ENCODE measurements around the gene RHBDF2.
"Not testable (repeated sequence)": the region's sequence is repeated elsewhere in the genome, so short reads cannot be mapped to it uniquely, and the experiment has no call there.

RHBDF2 gene

DNA sequence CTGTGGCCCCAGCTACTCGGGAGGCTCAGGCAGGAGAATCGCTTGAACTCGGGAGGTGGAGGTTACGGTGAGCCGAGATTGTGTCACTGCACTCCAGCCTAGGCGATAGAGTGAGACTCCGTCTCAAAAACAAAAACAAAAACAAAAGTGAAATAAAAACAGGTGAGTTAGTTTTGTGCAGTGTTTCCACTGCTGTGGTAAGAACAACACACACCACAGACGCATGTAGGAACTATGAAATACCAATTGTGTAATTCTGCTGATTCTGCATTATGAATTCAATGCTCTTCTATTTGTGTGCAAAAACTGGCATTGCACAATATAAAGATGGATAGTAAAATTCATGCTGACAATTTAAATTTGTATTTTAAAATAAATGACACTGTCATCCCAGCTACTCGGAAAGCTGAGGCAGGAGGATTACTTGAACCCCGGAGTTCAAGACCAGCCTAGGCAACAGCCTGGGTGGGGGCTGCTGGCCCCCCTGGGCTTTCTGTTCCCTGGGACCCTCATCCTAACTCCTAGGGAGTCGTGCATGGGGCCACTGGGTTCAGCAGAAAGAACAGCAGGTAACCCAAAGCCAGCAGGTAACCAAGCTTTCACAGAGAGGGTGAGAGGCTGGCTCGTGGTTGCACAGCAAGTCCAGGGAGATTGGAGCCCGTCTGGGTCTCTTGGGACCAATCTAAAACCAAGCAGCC is 10.6 kb upstream of the RHBDF2 start:
- H3K4me2 ChIP-seq (ENCODE audit: low read length), result no peak overlapping the region
- H2BK5ac ChIP-seq (ENCODE audit: low read depth, low read length, poor library complexity), result no peak overlapping the region
- H3K14ac ChIP-seq (ENCODE audit: low read length), result no peak overlapping the region
- no peak overlapping the region for H3K4me3 ChIP-seq (ENCODE audit: low read depth, low read length)
- no peak overlapping the region for H4K12ac ChIP-seq (ENCODE audit: low read depth, low read length)
- no CpG with 5 or more reads among the region's 13 CpGs for WGBS (ENCODE audit: extremely low coverage, insufficient coverage, insufficient read length)
- H3K4me1 ChIP-seq (ENCODE audit: control insufficient read depth in 1 of 2, insufficient read depth in 2 of 2, low read length in 2 of 2), result no peaks in the 10 kb centered on the region
- H3K4ac ChIP-seq (ENCODE audit: low read depth, low read length), result no peak overlapping the region
- H3K9ac ChIP-seq (ENCODE audit: low read length), result no peak overlapping the region
- H3K27ac ChIP-seq (ENCODE audit: low read depth, low read length), result no peak overlapping the region
- H4K91ac ChIP-seq (ENCODE audit: low read depth, low read length), result no peak overlapping the region
- no peak overlapping the region for H3K23ac ChIP-seq (ENCODE audit: low read length)
- H2BK120ac ChIP-seq (ENCODE audit: insufficient read depth, low read length, poor library complexity), result no peak overlapping the region
- no peak overlapping the region for H2AFZ ChIP-seq (ENCODE audit: insufficient read depth, low read length, poor library complexity)
- no peaks in the 10 kb centered on the region for H3K36me3 ChIP-seq (ENCODE audit: control insufficient read depth in 1 of 2, insufficient read depth in 2 of 2, low read length in 2 of 2)
- H4K8ac ChIP-seq (ENCODE audit: low read depth, low read length), result no peak overlapping the region
- no peak overlapping the region for H3K18ac ChIP-seq (ENCODE audit: low read length)
- no peak overlapping the region for H2AK5ac ChIP-seq (ENCODE audit: low read length)
- H3K79me1 ChIP-seq (ENCODE audit: low read length), result no peaks in the 10 kb centered on the region
- H3K27me3 ChIP-seq (ENCODE audit: insufficient read depth, low read length), result peaks cover 2% of the 10 kb centered on the region
- no peaks in the 10 kb centered on the region for H3K79me2 ChIP-seq (ENCODE audit: control insufficient read depth, insufficient read depth, low read length, poor library complexity)
- no peak overlapping the region for H2BK12ac ChIP-seq (ENCODE audit: low read length)
- no peak for DNase-seq
- H3K9me3 ChIP-seq (ENCODE audit: insufficient read depth, low read depth, low read length), result peaks cover 4% of the 10 kb centered on the region

DNA sequence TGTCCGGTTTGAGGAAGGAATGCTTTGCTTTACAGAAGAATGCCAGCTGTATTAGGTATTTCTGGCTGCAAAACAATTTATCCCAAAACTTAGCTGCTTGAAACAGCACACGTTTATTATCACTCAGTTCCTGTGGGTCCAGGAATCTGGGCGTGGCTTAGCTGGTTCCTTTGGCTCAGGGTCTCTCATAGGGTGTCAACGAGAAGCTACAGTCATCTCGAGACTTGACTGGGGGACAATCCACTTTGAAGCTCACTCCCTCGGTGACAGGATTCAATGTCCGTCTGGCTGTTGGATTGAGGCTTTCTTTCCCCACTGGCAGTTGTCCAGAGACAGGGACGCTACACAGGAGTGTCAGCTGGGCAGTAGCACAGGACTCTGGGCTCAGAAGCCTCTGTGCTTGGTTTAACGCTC is 9.6 kb upstream of the RHBDF2 start:
- Histone ChIP-seq H3K23ac (ENCODE audit: low read length) (no peak overlapping the region), H2BK5ac (ENCODE audit: low read depth, low read length, poor library complexity) (no peak overlapping the region), H3K79me2 (ENCODE audit: control insufficient read depth, insufficient read depth, low read length, poor library complexity) (no peaks in the 10 kb centered on the region), H2BK12ac (ENCODE audit: low read length) (no peak overlapping the region), H3K79me1 (ENCODE audit: low read length) (no peaks in the 10 kb centered on the region), H3K4me1 (ENCODE audit: control insufficient read depth in 1 of 2, insufficient read depth in 2 of 2, low read length in 2 of 2) (no peaks in the 10 kb centered on the region), H2BK120ac (ENCODE audit: insufficient read depth, low read length, poor library complexity) (no peak overlapping the region), H3K4ac (ENCODE audit: low read depth, low read length) (no peak overlapping the region), H3K14ac (ENCODE audit: low read length) (no peak overlapping the region), H2AK5ac (ENCODE audit: low read length) (no peak overlapping the region), H3K9me3 (ENCODE audit: insufficient read depth, low read depth, low read length) (peaks cover 4% of the 10 kb centered on the region), H3K27me3 (ENCODE audit: insufficient read depth, low read length) (peaks cover 2% of the 10 kb centered on the region), H4K8ac (ENCODE audit: low read depth, low read length) (no peak overlapping the region), H3K36me3 (ENCODE audit: control insufficient read depth in 1 of 2, insufficient read depth in 2 of 2, low read length in 2 of 2) (no peaks in the 10 kb centered on the region), H3K4me2 (ENCODE audit: low read length) (no peak overlapping the region), H3K9ac (ENCODE audit: low read length) (no peak overlapping the region), H3K4me3 (ENCODE audit: low read depth, low read length) (no peak overlapping the region), H4K12ac (ENCODE audit: low read depth, low read length) (no peak overlapping the region), H4K91ac (ENCODE audit: low read depth, low read length) (no peak overlapping the region), H3K18ac (ENCODE audit: low read length) (no peak overlapping the region), H2AFZ (ENCODE audit: insufficient read depth, low read length, poor library complexity) (no peak overlapping the region), H3K27ac (ENCODE audit: low read depth, low read length) (no peak overlapping the region)
- no peak for DNase-seq
- no CpG with 5 or more reads among the region's 9 CpGs for WGBS (ENCODE audit: extremely low coverage, insufficient coverage, insufficient read length)

DNA sequence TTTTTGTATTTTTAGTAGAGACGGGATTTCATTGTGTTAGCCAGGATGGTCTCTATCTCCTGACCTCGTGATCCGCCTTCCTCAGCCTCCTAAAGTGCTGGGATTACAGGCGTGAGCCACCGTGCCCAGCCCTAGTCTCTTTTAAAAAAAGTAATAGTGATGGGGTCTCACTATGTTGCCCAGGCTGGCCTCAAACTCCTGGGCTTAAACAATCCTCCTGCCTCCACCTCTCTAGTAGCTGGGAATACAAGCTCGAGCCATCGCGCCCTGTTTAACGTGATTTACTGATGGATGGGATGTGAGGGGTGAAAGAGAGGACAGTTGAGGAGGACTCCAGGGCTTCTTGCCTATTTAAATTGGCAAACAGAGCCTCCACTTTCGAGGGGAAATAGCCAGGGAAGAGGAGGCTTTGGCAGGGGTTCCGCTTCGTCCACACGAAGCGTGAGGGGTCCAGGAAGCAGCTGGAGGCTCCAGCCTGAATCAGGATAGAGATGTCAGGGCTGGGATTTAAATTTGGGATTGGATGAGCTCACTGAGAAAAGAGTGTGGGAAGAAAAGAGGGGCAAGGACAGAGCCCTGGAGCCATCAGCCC is 7.3 kb upstream of the RHBDF2 start:
- no CpG with 5 or more reads among the region's 14 CpGs for WGBS (ENCODE audit: extremely low coverage, insufficient coverage, insufficient read length)
- H3K18ac ChIP-seq (ENCODE audit: low read length); H3K23ac ChIP-seq (ENCODE audit: low read length); H3K4me3 ChIP-seq (ENCODE audit: low read depth, low read length); H3K9ac ChIP-seq (ENCODE audit: low read length); H3K4ac ChIP-seq (ENCODE audit: low read depth, low read length); H2AK5ac ChIP-seq (ENCODE audit: low read length); H3K4me2 ChIP-seq (ENCODE audit: low read length); H3K14ac ChIP-seq (ENCODE audit: low read length); DNase-seq; H3K79me2 ChIP-seq (ENCODE audit: control insufficient read depth, insufficient read depth, low read length, poor library complexity); H4K8ac ChIP-seq (ENCODE audit: low read depth, low read length); H3K27me3 ChIP-seq (ENCODE audit: insufficient read depth, low read length); H2BK12ac ChIP-seq (ENCODE audit: low read length); H2AFZ ChIP-seq (ENCODE audit: insufficient read depth, low read length, poor library complexity); H3K79me1 ChIP-seq (ENCODE audit: low read length); H3K36me3 ChIP-seq (ENCODE audit: control insufficient read depth in 1 of 2, insufficient read depth in 2 of 2, low read length in 2 of 2); H3K27ac ChIP-seq (ENCODE audit: low read depth, low read length); H3K4me1 ChIP-seq (ENCODE audit: control insufficient read depth in 1 of 2, insufficient read depth in 2 of 2, low read length in 2 of 2); H4K12ac ChIP-seq (ENCODE audit: low read depth, low read length); H3K9me3 ChIP-seq (ENCODE audit: insufficient read depth, low read depth, low read length); H2BK120ac ChIP-seq (ENCODE audit: insufficient read depth, low read length, poor library complexity); H4K91ac ChIP-seq (ENCODE audit: low read depth, low read length); H2BK5ac ChIP-seq (ENCODE audit: low read depth, low read length, poor library complexity): not testable (repeated sequence)

DNA sequence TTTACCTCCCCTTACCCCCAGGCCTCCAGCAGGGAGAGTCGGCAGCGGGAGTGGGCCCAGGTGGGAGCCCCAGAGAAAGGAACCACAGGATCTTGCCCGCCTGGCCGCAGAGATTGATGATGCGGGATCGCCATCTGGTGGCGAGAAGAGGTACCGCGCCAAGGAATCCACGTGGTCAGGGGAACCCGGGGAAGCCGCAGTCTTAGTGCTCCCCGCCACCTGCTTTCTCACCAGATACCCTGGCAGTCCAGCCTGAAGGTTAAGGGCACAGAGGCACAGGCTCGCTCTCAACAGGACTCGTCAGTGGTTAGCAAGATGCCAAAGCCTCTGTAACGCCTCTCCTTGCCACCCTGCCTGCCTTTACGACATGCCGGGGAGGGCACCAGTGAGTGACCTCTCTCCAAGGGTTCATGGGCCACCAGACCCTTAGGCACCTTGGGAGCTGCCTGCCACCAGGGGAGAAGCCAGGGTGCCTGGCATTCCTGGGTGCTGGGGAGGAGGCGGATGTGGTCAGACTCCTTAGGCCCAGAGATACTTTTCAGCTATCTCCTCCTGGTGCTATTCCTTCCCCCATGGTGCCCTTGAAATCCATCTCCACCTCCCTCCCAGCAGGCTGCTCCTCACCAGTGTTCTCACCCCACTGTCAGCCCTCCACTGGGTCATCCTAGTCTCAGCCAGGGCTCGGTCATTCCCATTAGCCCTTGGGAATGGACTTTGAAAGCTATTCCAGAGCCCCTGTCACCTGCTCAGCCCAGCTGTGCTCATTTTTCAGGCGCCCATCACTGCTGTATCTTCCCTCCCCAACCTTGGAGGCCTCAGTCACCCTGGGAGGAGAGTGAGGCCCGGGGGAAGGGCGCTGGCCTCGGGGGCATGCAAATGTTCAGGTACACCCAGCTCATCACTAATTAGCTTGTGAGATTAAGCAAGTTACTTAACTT is 5.5 kb upstream of the RHBDF2 start:
- Histone ChIP-seq H2AFZ (ENCODE audit: insufficient read depth, low read length, poor library complexity) (no peak overlapping the region), H4K8ac (ENCODE audit: low read depth, low read length) (no peak overlapping the region), H3K4me3 (ENCODE audit: low read depth, low read length) (no peak overlapping the region), H3K27ac (ENCODE audit: low read depth, low read length) (no peak overlapping the region), H3K27me3 (ENCODE audit: insufficient read depth, low read length) (peaks cover 2% of the 10 kb centered on the region), H2BK5ac (ENCODE audit: low read depth, low read length, poor library complexity) (no peak overlapping the region), H3K9ac (ENCODE audit: low read length) (no peak overlapping the region), H3K79me1 (ENCODE audit: low read length) (peaks cover 2% of the 10 kb centered on the region), H4K12ac (ENCODE audit: low read depth, low read length) (no peak overlapping the region), H2BK120ac (ENCODE audit: insufficient read depth, low read length, poor library complexity) (no peak overlapping the region), H3K4ac (ENCODE audit: low read depth, low read length) (no peak overlapping the region), H3K23ac (ENCODE audit: low read length) (no peak overlapping the region), H3K14ac (ENCODE audit: low read length) (no peak overlapping the region), H2AK5ac (ENCODE audit: low read length) (no peak overlapping the region), H3K36me3 (ENCODE audit: control insufficient read depth in 1 of 2, insufficient read depth in 2 of 2, low read length in 2 of 2) (no peaks in the 10 kb centered on the region), H3K79me2 (ENCODE audit: control insufficient read depth, insufficient read depth, low read length, poor library complexity) (no peaks in the 10 kb centered on the region), H3K9me3 (ENCODE audit: insufficient read depth, low read depth, low read length) (peaks cover 2% of the 10 kb centered on the region), H3K4me1 (ENCODE audit: control insufficient read depth in 1 of 2, insufficient read depth in 2 of 2, low read length in 2 of 2) (peaks cover 0 to 2% of the 10 kb centered on the region in 2 experiments), H4K91ac (ENCODE audit: low read depth, low read length) (no peak overlapping the region), H3K18ac (ENCODE audit: low read length) (no peak overlapping the region), H3K4me2 (ENCODE audit: low read length) (no peak overlapping the region), H2BK12ac (ENCODE audit: low read length) (no peak overlapping the region)
- DNase-seq, result peak; percentile 57 to 87
- WGBS (ENCODE audit: extremely low coverage, insufficient coverage, insufficient read length), result no CpG with 5 or more reads among the region's 24 CpGs

Measured in trophoblast cell (in vitro differentiated cells and primary cell).